GM10266 (cell line): ENCODE results near the gene UTS2B.

Experiments
- DNase-seq: peaks from one replicate; pipeline ENCODE4 v3.0.0; 2012; ENCODE audit errors: extremely low spot score
- CTCF ChIP-seq: IDR thresholded peaks from 2 replicates; pipeline ENCODE4 v1.5.1; 2012; ENCODE audit warnings: mild to moderate bottlenecking, low read depth; ENCODE audit not compliant: control insufficient read depth, insufficient read depth; ENCODE audit errors: missing control alignments

Gene UTS2B

GRCh38 chr3:191329654-191330529 is at the start of gene UTS2B:
Gene UTS2B (minus strand): TSS chr3:191330526. CDS start chr3:191282189, 48,337 bp downstream.
- no peak for TF ChIP-seq CTCF
- no peak for DNase-seq

- DNase-seq: no peak
- no peak for TF ChIP-seq CTCF
These were observed 49.7 kb upstream of the UTS2B start for GRCh38 chr3:191380001-191380400.

GRCh38 chr3:191379446-191379845 is 49.1 kb upstream of the UTS2B start:
- DNase-seq: no peak
- no peak for TF ChIP-seq CTCF

- no peak for TF ChIP-seq CTCF
- DNase-seq: no peak
These were observed 48.0 kb upstream of the UTS2B start for GRCh38 chr3:191378142-191378812.

- no peak for DNase-seq
- TF ChIP-seq CTCF: no peak
These were observed 46.3 kb upstream of the UTS2B start for GRCh38 chr3:191376516-191377141.

- no peak for TF ChIP-seq CTCF
- DNase-seq: no peak
These were observed 43.0 kb upstream of the UTS2B start for GRCh38 chr3:191373327-191373726.
